ENCODE results near the gene OMP.

Gene OMP

GRCh38 chr11:77127235-77127911 lies 24.7 kb downstream of the OMP start (continued):
- no peak for TF ChIP-seq ZNF248 (tag by site-specific recombination; IDR thresholded peaks at IDR 0.05)
- TF ChIP-seq GLIS2 (tag by site-specific recombination; IDR thresholded peaks at IDR 0.05) = peak; percentile 11; the same call in 1 of the 2 replicates
- TF ChIP-seq PATZ1 (tag by site-specific recombination; IDR thresholded peaks at IDR 0.05) = peak; percentile 91

GRCh38 chr11:77127920-77128691 lies 25.5 kb downstream of the OMP start, which contains the start of gene MYO7A:
Gene MYO7A (plus strand): TSS chr11:77128246. CDS start chr11:77130635, 2,389 bp downstream.
- H3K4me1 ChIP-seq (ENCODE audit: control insufficient read depth, insufficient read depth, low read length) = no peaks in the 10 kb centered on the region; the same call in 1 of the 2 replicates
- POLR2A ChIA-PET = no interaction called here
- CTCF ChIA-PET = interaction anchor here (0.6 to 4.3 kb wide), 39 partner anchors 8 to 953 kb away, joined by 3 to 95 read pairs (median 5); no protein-coding TSS in a partner anchor
- peak within 1 kb of the TSS; percentile 44 for H3K4me3 ChIP-seq (ENCODE audit: low read depth, low read length)
- H3K27ac ChIP-seq (ENCODE audit: extremely low read depth, low read depth, low read length) = no peak within 1 kb of the TSS
- 0 out of 2 replicates have a peak, but pooled peaks have one; percentile 26 for TF ChIP-seq GLIS2 (tag by site-specific recombination; IDR thresholded peaks at IDR 0.05)
- peak; percentile 72 for TF ChIP-seq REST (tag by site-specific recombination; IDR thresholded peaks at IDR 0.05)
- no peak for TF ChIP-seq ZNF596 (tag by site-specific recombination; IDR thresholded peaks at IDR 0.05)
- no peaks in the 10 kb centered on the region for H3K9me3 ChIP-seq (ENCODE audit: control insufficient read depth, insufficient read depth, low read depth, low read length)
- H3K36me3 ChIP-seq (ENCODE audit: control insufficient read depth in 2 of 2, insufficient read depth in 1 of 2, low read length in 2 of 2) = no peaks in the 10 kb centered on the region

- Histone ChIP-seq H3K4me3 (ENCODE audit: low read depth, low read length) (no peak overlapping the region), H3K9me3 (ENCODE audit: control insufficient read depth, insufficient read depth, low read depth, low read length) (no peaks in the 10 kb centered on the region), H3K4me1 (ENCODE audit: control insufficient read depth, insufficient read depth, low read length) (no peaks in the 10 kb centered on the region; the same call in 1 of the 2 replicates), H3K27ac (ENCODE audit: extremely low read depth, low read depth, low read length) (no peak overlapping the region), H3K36me3 (ENCODE audit: control insufficient read depth in 2 of 2, insufficient read depth in 1 of 2, low read length in 2 of 2) (no peaks in the 10 kb centered on the region)
- CTCF ChIA-PET = interaction anchor here (1.1 to 4.3 kb wide), 3 partner anchors 58 to 82 kb away, joined by 5 to 95 read pairs (median 14); no protein-coding TSS in a partner anchor
- POLR2A ChIA-PET = no interaction called here
- TF ChIP-seq REPIN1 (tag by site-specific recombination; IDR thresholded peaks at IDR 0.05; ENCODE audit: low read depth) (no peak), PRDM10 (tag by site-specific recombination; IDR thresholded peaks at IDR 0.05) (no peak), ZBTB17 (tag by site-specific recombination; IDR thresholded peaks at IDR 0.05) (no peak), ZNF18 (tag by site-specific recombination; IDR thresholded peaks at IDR 0.05) (no peak), ZNF664 (tag by site-specific recombination; IDR thresholded peaks at IDR 0.05) (no peak), ZNF292 (tag by site-specific recombination; IDR thresholded peaks at IDR 0.05; ENCODE audit: borderline replicate concordance, low read depth) (no peak), KLF10 (tag by site-specific recombination; IDR thresholded peaks at IDR 0.05) (no peak), ZNF549 (tag by site-specific recombination; IDR thresholded peaks at IDR 0.05) (no peak), ZNF138 (tag by site-specific recombination; IDR thresholded peaks at IDR 0.05; ENCODE audit: borderline replicate concordance) (no peak), ZNF660 (tag by site-specific recombination; IDR thresholded peaks at IDR 0.05) (no peak), ZNF76 (tag by site-specific recombination; IDR thresholded peaks at IDR 0.05; ENCODE audit: borderline replicate concordance, low read depth) (no peak), ZNF48 (tag by site-specific recombination; IDR thresholded peaks at IDR 0.05) (no peak), RBAK (tag by site-specific recombination; IDR thresholded peaks at IDR 0.05) (no peak)
Observed at GRCh38 chr11:77129069-77129841, 26.6 kb downstream of the OMP start.
